GM19467 (cell line): ENCODE measurements around the gene WDR55.
"Not testable (repeated sequence)": the region's sequence is repeated elsewhere in the genome, so short reads cannot be mapped to it uniquely, and the experiment has no call there.

Experiments
- ATAC-seq: cut with Tn5 transposase; IDR thresholded peaks from one replicate; pipeline ENCODE4 v1.9.1; 2021; ENCODE audit warnings: mild to moderate bottlenecking, moderate library complexity; ENCODE audit not compliant: unreplicated experiment

The WDR55 gene

GRCh38 chr5:140664359-140665119 lies at the start of gene WDR55:
Gene WDR55, plus strand, starts transcription at chr5:140664904. Its CDS starts 9 bp downstream, at chr5:140664913.
- peak; percentile 95 for ATAC-seq

GRCh38 chr5:140622301-140622700 lies 42.4 kb upstream of the WDR55 start:
- no peak for ATAC-seq

GRCh38 chr5:140623061-140623460 lies 41.6 kb upstream of the WDR55 start:
- ATAC-seq: not testable (repeated sequence)

GRCh38 chr5:140624886-140625285 lies 39.8 kb upstream of the WDR55 start:
- ATAC-seq: not testable (repeated sequence)

GRCh38 chr5:140627972-140628371 lies 36.7 kb upstream of the WDR55 start:
- ATAC-seq: no peak

GRCh38 chr5:140628711-140629110 lies 36.0 kb upstream of the WDR55 start:
- no peak for ATAC-seq

GRCh38 chr5:140630292-140631035 lies 34.2 kb upstream of the WDR55 start:
- ATAC-seq: no peak

GRCh38 chr5:140631036-140631417 lies 33.7 kb upstream of the WDR55 start:
- ATAC-seq: no peak

GRCh38 chr5:140631831-140632365 lies 32.8 kb upstream of the WDR55 start:
- peak; percentile 9 for ATAC-seq

- ATAC-seq: peak; percentile 54
Observed at GRCh38 chr5:140632366-140633020, 32.2 kb upstream of the WDR55 start.

- peak; percentile 5 for ATAC-seq
Observed at GRCh38 chr5:140633021-140633471, 31.7 kb upstream of the WDR55 start, which contains the start of gene CD14. Gene CD14, minus strand, starts transcription at chr5:140633175. Its CDS starts 104 bp downstream, at chr5:140633071.

- ATAC-seq: no peak
Observed at GRCh38 chr5:140633501-140633900, 31.2 kb upstream of the WDR55 start.

- no peak for ATAC-seq
Observed at GRCh38 chr5:140634103-140634502, 30.6 kb upstream of the WDR55 start.

- ATAC-seq: no peak
Observed at GRCh38 chr5:140635291-140636257, 29.1 kb upstream of the WDR55 start.

- no peak for ATAC-seq
Observed at GRCh38 chr5:140637371-140638100, 27.2 kb upstream of the WDR55 start.

- not testable (repeated sequence) for ATAC-seq
Observed at GRCh38 chr5:140638898-140639147, 25.9 kb upstream of the WDR55 start.

GRCh38 chr5:140639148-140639981 lies 25.3 kb upstream of the WDR55 start, which contains the start of gene TMCO6:
Gene TMCO6, plus strand, starts transcription at chr5:140639451. Its CDS starts 77 bp downstream, at chr5:140639528.
- ATAC-seq: peak; percentile 95

- no peak for ATAC-seq
Observed at GRCh38 chr5:140641716-140642115, 23.0 kb upstream of the WDR55 start.

GRCh38 chr5:140642718-140643117 lies 22.0 kb upstream of the WDR55 start:
- no peak for ATAC-seq
